ENCODE measurements around the gene TMEM106B. TPM values are rescaled to one million over a fixed set of nuclear protein-coding genes. Genes with fewer than 3 reads are reported as not detected.

TMEM106B gene
- total and polyA plus RNA-seq, 10 of the 15 experiments (the other 5 are each of a cell fraction or from before 2014, with no cell fraction given), result 3.7 to 21.2 (median 12.3) TPM

- ChIA-PET POLR2A (no interaction called here), SMC1A (ENCODE audit: uncharacterized antibody, unreplicated experiment) (interaction anchor here (2.0 kb wide), 1 partner anchor 33 kb away, joined by 5 read pairs; no protein-coding TSS in a partner anchor), RAD21 (ENCODE audit: unreplicated experiment) (no interaction called here), CTCF (interaction anchor here (0.5 kb wide), 1 partner anchor 522 kb away, joined by 3 read pairs; no protein-coding TSS in a partner anchor)
- H2AFZ ChIP-seq (ENCODE audit: control insufficient read depth, low read depth, low read length), result no peak overlapping the region
- DNase-seq (ENCODE audit: low read depth, low spot score) (no peak), FAIRE-seq (no peak), ATAC-seq (no peak)
- no peaks in the 10 kb centered on the region for H3K9me3 ChIP-seq (replicated peaks; ENCODE audit: control insufficient read depth, insufficient read depth, low read length)
- no peak overlapping the region for H3K27ac ChIP-seq (ENCODE audit: control insufficient read depth, insufficient read depth)
- no peaks in the 10 kb centered on the region for H3K79me2 ChIP-seq (ENCODE audit: control insufficient read depth, insufficient read depth, low read length)
- no TSS peak for BruUV-seq (replicated peaks)
- H3K4me2 ChIP-seq (ENCODE audit: control insufficient read depth, insufficient read depth), result no peak overlapping the region
- intact Hi-C loops (cut with micrococcal nuclease; ENCODE audit: unreplicated experiment) (no loop called here), in situ Hi-C loops (cut with MboI) (no loop called here)
- H3K36me3 ChIP-seq (ENCODE audit: control insufficient read depth in 2 of 2, insufficient read depth in 2 of 2, low read length in 1 of 2), result no peaks in the 10 kb centered on the region
- H4K20me1 ChIP-seq (ENCODE audit: control insufficient read depth, insufficient read depth), result no peaks in the 10 kb centered on the region
- no peaks in the 10 kb centered on the region for H3K4me1 ChIP-seq (ENCODE audit: control insufficient read depth, insufficient read depth, low read length)
- no peak overlapping the region for H3K4me3 ChIP-seq
- no peaks in the 10 kb centered on the region; a peak in 1 of 4 replicates for H3K27me3 ChIP-seq (replicated peaks in 1 of 2; ENCODE audit: control insufficient read depth in 2 of 2, insufficient read depth in 2 of 2, low read length in 1 of 2)
- H3K9ac ChIP-seq (ENCODE audit: control insufficient read depth, insufficient read depth, low read length), result no peak overlapping the region
- no peak for TF ChIP-seq NR2F1 (conservative IDR thresholded peaks at IDR 0.05)
- no peak for TF ChIP-seq BCL3 (IDR thresholded peaks at IDR 0.05; ENCODE audit: borderline replicate concordance, insufficient read depth, low read depth, low read length, poor library complexity, severe bottlenecking)
- TF ChIP-seq FOS (IDR thresholded peaks at IDR 0.05; ENCODE audit: borderline replicate concordance, extremely low read depth, insufficient read length), result no peak
- no peak for TF ChIP-seq FOXK2 (IDR thresholded peaks at IDR 0.05)
- TF ChIP-seq RELB (IDR thresholded peaks at IDR 0.05; ENCODE audit: low read depth), result no peak
- TF ChIP-seq E2F4 (IDR thresholded peaks at IDR 0.05; ENCODE audit: low read depth, low read length), result no peak
- no peak for TF ChIP-seq REST (IDR thresholded peaks at IDR 0.05; ENCODE audit: low read depth, low read length)
- TF ChIP-seq PAX8 (IDR thresholded peaks at IDR 0.05), result no peak
- no peak for TF ChIP-seq SP1 (IDR thresholded peaks at IDR 0.05; ENCODE audit: low read depth, low read length)
- TF ChIP-seq USF2 (IDR thresholded peaks at IDR 0.05; ENCODE audit: borderline replicate concordance, low read depth, low read length), result no peak
- no peak for TF ChIP-seq RELA (IDR thresholded peaks at IDR 0.05; ENCODE audit: borderline replicate concordance, partially characterized antibody)
- TF ChIP-seq KLF5 (IDR thresholded peaks at IDR 0.05; ENCODE audit: partially characterized antibody), result no peak
- no peak for TF ChIP-seq SMAD5 (IDR thresholded peaks at IDR 0.05; ENCODE audit: low read depth)
- no peak for TF ChIP-seq MXI1 (IDR thresholded peaks at IDR 0.05; ENCODE audit: low read depth, low read length)
- no peak for TF ChIP-seq HDAC2 (IDR thresholded peaks at IDR 0.05)
- no peak for TF ChIP-seq SPI1 (IDR thresholded peaks at IDR 0.05; ENCODE audit: borderline replicate concordance, insufficient read depth, low read depth, low read length)
- no peak for TF ChIP-seq SMAD1 (IDR thresholded peaks at IDR 0.05; ENCODE audit: low read depth, partially characterized antibody)
- no peak for TF ChIP-seq GABPA (IDR thresholded peaks at IDR 0.05; ENCODE audit: low read depth)
These were observed 39.1 kb downstream of the TMEM106B start for GRCh38 chr7:12250232-12250631.
